PC-3 (cell line): ENCODE results near the gene EFTUD2.

ENCODE experiments used
- EZH2 ChIP-seq: fragments of 300-600 bp; sonication (generic); IDR thresholded peaks from one replicate; pipeline ENCODE4 v1.6.1; 2017; ENCODE audit warnings: antibody characterized with exemption, mild to moderate bottlenecking, low read length; ENCODE audit not compliant: unreplicated experiment
- EZH2phosphoT487 ChIP-seq: fragments of 300-600 bp; sonication (generic); IDR thresholded peaks from 2 replicates; pipeline ENCODE4 v1.6.1; 2018; ENCODE audit warnings: mild to moderate bottlenecking, antibody characterized with exemption, low read length, borderline replicate concordance
- TF ChIP-seq, protein P1 (sequence below): fragments of 300-600 bp; sonication (generic); conservative IDR thresholded peaks from 2 replicates; pipeline ENCODE4 v1.5.1; 2017; ENCODE audit warnings: antibody characterized with exemption, low read depth, mild to moderate bottlenecking, low read length

DNA sequence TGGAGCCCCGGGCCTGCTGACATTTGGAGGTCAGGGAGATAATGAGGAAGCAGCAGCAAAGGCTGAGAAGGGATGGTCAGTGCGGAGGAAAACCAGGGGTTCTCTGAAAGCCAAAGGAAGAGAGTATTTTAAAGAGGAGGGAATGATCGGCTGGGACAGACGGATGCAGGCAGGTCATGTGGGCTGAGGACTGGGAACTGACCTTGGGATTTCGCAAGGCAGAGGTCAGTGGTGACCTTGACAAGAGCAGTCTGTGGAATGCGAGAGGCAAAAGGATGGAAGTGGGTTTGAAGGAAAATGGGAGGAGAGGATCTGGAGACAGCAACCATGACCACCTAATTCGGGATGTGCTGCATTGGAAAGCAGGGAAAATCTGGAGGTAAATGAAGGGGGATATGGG is 10.2 kb downstream of the EFTUD2 start:
- TF ChIP-seq, protein P1, sequence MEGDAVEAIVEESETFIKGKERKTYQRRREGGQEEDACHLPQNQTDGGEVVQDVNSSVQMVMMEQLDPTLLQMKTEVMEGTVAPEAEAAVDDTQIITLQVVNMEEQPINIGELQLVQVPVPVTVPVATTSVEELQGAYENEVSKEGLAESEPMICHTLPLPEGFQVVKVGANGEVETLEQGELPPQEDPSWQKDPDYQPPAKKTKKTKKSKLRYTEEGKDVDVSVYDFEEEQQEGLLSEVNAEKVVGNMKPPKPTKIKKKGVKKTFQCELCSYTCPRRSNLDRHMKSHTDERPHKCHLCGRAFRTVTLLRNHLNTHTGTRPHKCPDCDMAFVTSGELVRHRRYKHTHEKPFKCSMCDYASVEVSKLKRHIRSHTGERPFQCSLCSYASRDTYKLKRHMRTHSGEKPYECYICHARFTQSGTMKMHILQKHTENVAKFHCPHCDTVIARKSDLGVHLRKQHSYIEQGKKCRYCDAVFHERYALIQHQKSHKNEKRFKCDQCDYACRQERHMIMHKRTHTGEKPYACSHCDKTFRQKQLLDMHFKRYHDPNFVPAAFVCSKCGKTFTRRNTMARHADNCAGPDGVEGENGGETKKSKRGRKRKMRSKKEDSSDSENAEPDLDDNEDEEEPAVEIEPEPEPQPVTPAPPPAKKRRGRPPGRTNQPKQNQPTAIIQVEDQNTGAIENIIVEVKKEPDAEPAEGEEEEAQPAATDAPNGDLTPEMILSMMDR, result no peak
- TF ChIP-seq EZH2 (no peak), EZH2phosphoT487 (no peak)
